Progenitor cell of endocrine pancreas (in vitro differentiated cells): ENCODE measurements around the gene LIPC. TPM values are rescaled to one million over a fixed set of nuclear protein-coding genes. Genes with fewer than 3 reads are reported as not detected.

Experiments
- DNase-seq: peaks from one replicate; pipeline ENCODE4 v3.0.0; 2021; ENCODE audit warnings: low spot score; ENCODE audit not compliant: unreplicated experiment
- H3K27ac Mint-ChIP-seq: 2 replicates; pipeline ENCODE4 v1.8.0; 2021; ENCODE audit warnings: mild to moderate bottlenecking, moderate library complexity, mixed read lengths
- H3K27me3 Mint-ChIP-seq: 2 replicates; pipeline ENCODE4 v1.8.0; 2021; ENCODE audit warnings: mixed read lengths
- H3K36me3 Mint-ChIP-seq: 2 replicates; pipeline ENCODE4 v1.8.0; 2022; ENCODE audit warnings: mixed read lengths; ENCODE audit not compliant: insufficient read depth
- H3K4me1 Mint-ChIP-seq: 2 replicates; pipeline ENCODE4 v1.8.0; 2021; ENCODE audit warnings: low read depth, mixed read lengths
- H3K4me3 Mint-ChIP-seq: 2 replicates; pipeline ENCODE4 v1.8.0; 2021; ENCODE audit warnings: low read depth, mild to moderate bottlenecking, moderate library complexity, mixed read lengths
- H3K9me3 Mint-ChIP-seq: 2 replicates; pipeline ENCODE4 v1.8.0; 2021; ENCODE audit warnings: low read depth, mixed read lengths
- CTCF ChIP-seq: fragments of 200-600 bp; sonication (generic); IDR thresholded peaks from one replicate; pipeline ENCODE4 v1.5.0; 2021; ENCODE audit warnings: antibody characterized with exemption, mild to moderate bottlenecking; ENCODE audit not compliant: unreplicated experiment
- total RNA-seq: library from RNA; stranded (reverse); gene quantifications from 2 replicates; pipeline ENCODE4 v1.2.1, GENCODE V29; 2021

LIPC gene
- total RNA-seq, 1 donor from 2014 or later: 5.9 TPM

- no peak for DNase-seq
- Mint-ChIP-seq H3K27me3 (peaks cover 23% of the 10 kb centered on the region), H3K4me1 (no peaks in the 10 kb centered on the region), H3K4me3 (no peak overlapping the region), H3K9me3 (no peaks in the 10 kb centered on the region), H3K27ac (no peak overlapping the region), H3K36me3 (no peaks in the 10 kb centered on the region)
- TF ChIP-seq CTCF: no peak
These were observed 67.2 kb downstream of the LIPC start for GRCh38 chr15:58498821-58499580.

GRCh38 chr15:58501006-58501405 lies 69.2 kb downstream of the LIPC start:
- TF ChIP-seq CTCF: no peak
- H3K36me3 Mint-ChIP-seq: no peaks in the 10 kb centered on the region
- DNase-seq: no peak
- H3K27ac Mint-ChIP-seq: no peak overlapping the region
- H3K9me3 Mint-ChIP-seq: no peaks in the 10 kb centered on the region
- H3K27me3 Mint-ChIP-seq: peaks cover 23% of the 10 kb centered on the region
- no peaks in the 10 kb centered on the region for H3K4me1 Mint-ChIP-seq
- H3K4me3 Mint-ChIP-seq: no peak overlapping the region

- H3K4me3 Mint-ChIP-seq: no peak overlapping the region
- H3K27me3 Mint-ChIP-seq: peaks cover 23% of the 10 kb centered on the region
- no peak overlapping the region for H3K27ac Mint-ChIP-seq
- H3K9me3 Mint-ChIP-seq: no peaks in the 10 kb centered on the region
- no peaks in the 10 kb centered on the region for H3K4me1 Mint-ChIP-seq
- no peak for TF ChIP-seq CTCF
- DNase-seq: no peak
- no peaks in the 10 kb centered on the region for H3K36me3 Mint-ChIP-seq
These were observed 69.9 kb downstream of the LIPC start for GRCh38 chr15:58501636-58502188.

- no peak for TF ChIP-seq CTCF
- Mint-ChIP-seq H3K27me3 (peaks cover 17% of the 10 kb centered on the region), H3K9me3 (no peaks in the 10 kb centered on the region), H3K4me3 (no peak overlapping the region), H3K36me3 (no peaks in the 10 kb centered on the region), H3K27ac (no peak overlapping the region), H3K4me1 (no peaks in the 10 kb centered on the region)
- no peak for DNase-seq
These were observed 71.6 kb downstream of the LIPC start for GRCh38 chr15:58503139-58504027.

- Mint-ChIP-seq H3K36me3 (no peaks in the 10 kb centered on the region), H3K4me1 (no peaks in the 10 kb centered on the region), H3K9me3 (no peaks in the 10 kb centered on the region), H3K27ac (no peak overlapping the region), H3K4me3 (no peak overlapping the region), H3K27me3 (peaks cover 8% of the 10 kb centered on the region)
- no peak for TF ChIP-seq CTCF
- DNase-seq: no peak
These were observed 73.0 kb downstream of the LIPC start for GRCh38 chr15:58504674-58505234.
